ENCODE data around the gene MAGI2. TPM values are rescaled to one million over a fixed set of nuclear protein-coding genes. Genes with fewer than 3 reads are reported as not detected.

The MAGI2 gene
- total RNA-seq, 1 donor from 2014 or later: 64.2 TPM

DNA sequence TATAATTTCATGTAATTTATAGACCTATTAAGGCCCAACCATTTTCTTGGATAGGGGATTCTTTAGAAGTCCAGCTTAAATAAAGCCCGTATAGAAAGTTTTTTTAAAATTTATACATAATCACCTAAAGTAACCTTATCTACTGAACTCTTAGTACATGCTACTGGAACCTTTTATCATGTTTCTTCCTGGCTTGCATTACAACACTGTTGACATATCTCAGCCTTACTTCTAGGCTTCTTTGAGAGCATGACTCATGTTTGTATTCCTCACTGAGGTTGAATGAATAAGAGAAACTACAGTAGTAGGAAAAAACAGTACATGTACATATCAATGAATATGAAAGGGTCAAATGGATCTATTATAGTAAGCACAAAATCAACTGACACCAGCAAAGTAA lies 8.2 kb upstream of the MAGI2 start:
- TF ChIP-seq, protein P1, sequence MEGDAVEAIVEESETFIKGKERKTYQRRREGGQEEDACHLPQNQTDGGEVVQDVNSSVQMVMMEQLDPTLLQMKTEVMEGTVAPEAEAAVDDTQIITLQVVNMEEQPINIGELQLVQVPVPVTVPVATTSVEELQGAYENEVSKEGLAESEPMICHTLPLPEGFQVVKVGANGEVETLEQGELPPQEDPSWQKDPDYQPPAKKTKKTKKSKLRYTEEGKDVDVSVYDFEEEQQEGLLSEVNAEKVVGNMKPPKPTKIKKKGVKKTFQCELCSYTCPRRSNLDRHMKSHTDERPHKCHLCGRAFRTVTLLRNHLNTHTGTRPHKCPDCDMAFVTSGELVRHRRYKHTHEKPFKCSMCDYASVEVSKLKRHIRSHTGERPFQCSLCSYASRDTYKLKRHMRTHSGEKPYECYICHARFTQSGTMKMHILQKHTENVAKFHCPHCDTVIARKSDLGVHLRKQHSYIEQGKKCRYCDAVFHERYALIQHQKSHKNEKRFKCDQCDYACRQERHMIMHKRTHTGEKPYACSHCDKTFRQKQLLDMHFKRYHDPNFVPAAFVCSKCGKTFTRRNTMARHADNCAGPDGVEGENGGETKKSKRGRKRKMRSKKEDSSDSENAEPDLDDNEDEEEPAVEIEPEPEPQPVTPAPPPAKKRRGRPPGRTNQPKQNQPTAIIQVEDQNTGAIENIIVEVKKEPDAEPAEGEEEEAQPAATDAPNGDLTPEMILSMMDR (IDR thresholded peaks at IDR 0.05; ENCODE audit: partially characterized antibody, unreplicated experiment): no peak
- Mint-ChIP-seq H3K27ac (ENCODE audit: unreplicated experiment) (no peak overlapping the region), H3K4me3 (ENCODE audit: unreplicated experiment) (no peak overlapping the region), H3K4me1 (ENCODE audit: low read depth, unreplicated experiment) (no peaks in the 10 kb centered on the region), H3K36me3 (ENCODE audit: unreplicated experiment) (no peaks in the 10 kb centered on the region), H3K9me3 (ENCODE audit: unreplicated experiment) (no peaks in the 10 kb centered on the region), H3K27me3 (ENCODE audit: unreplicated experiment) (no peaks in the 10 kb centered on the region)
- no peak for DNase-seq

DNA sequence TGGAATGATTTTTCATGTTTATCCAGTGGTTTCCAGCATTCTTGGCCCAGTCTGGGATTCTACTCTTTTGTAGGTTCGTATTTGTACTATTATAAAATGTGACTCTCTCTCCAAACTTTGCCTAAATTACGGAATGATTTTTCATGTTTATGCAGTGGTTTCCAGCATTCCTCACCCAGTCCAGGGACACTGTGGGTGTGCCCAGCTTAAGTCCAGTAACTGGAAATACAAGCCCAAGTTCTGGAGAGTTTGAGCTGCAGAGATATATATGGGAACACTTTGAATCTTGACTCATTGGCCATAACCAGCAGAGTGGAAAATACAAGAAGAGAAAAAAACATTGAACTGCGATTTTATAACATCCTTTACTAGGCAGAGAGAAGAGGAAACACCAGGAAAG lies 5.9 kb upstream of the MAGI2 start:
- H3K36me3 Mint-ChIP-seq (ENCODE audit: unreplicated experiment): no peaks in the 10 kb centered on the region
- H3K9me3 Mint-ChIP-seq (ENCODE audit: unreplicated experiment): no peaks in the 10 kb centered on the region
- H3K27ac Mint-ChIP-seq (ENCODE audit: unreplicated experiment): no peak overlapping the region
- peaks cover 7% of the 10 kb centered on the region for H3K27me3 Mint-ChIP-seq (ENCODE audit: unreplicated experiment)
- TF ChIP-seq, protein P1 (IDR thresholded peaks at IDR 0.05; ENCODE audit: partially characterized antibody, unreplicated experiment): no peak
- no peak overlapping the region for H3K4me3 Mint-ChIP-seq (ENCODE audit: unreplicated experiment)
- H3K4me1 Mint-ChIP-seq (ENCODE audit: low read depth, unreplicated experiment): no peaks in the 10 kb centered on the region
- DNase-seq: no peak

DNA sequence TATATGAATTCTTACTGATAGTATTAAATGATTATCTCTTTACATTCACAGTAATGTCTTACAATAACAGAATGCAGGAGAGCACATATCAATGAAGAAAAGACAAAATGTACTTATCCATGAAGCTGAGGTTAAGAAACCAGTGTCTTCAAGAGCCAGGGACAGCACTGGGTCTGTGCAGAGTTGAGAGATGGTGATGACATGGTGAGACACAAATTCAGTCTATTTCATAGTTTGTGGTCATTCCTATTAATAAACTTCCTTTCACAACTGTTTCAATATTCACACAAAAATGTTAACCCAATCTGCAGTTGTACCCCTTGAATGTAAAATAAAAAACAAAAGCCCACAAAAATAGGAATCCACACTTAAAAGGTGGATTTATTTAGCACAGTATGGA lies 5.3 kb upstream of the MAGI2 start:
- H3K9me3 Mint-ChIP-seq (ENCODE audit: unreplicated experiment): no peaks in the 10 kb centered on the region
- TF ChIP-seq, protein P1 (IDR thresholded peaks at IDR 0.05; ENCODE audit: partially characterized antibody, unreplicated experiment): no peak
- H3K27me3 Mint-ChIP-seq (ENCODE audit: unreplicated experiment): peaks cover 9% of the 10 kb centered on the region

DNA sequence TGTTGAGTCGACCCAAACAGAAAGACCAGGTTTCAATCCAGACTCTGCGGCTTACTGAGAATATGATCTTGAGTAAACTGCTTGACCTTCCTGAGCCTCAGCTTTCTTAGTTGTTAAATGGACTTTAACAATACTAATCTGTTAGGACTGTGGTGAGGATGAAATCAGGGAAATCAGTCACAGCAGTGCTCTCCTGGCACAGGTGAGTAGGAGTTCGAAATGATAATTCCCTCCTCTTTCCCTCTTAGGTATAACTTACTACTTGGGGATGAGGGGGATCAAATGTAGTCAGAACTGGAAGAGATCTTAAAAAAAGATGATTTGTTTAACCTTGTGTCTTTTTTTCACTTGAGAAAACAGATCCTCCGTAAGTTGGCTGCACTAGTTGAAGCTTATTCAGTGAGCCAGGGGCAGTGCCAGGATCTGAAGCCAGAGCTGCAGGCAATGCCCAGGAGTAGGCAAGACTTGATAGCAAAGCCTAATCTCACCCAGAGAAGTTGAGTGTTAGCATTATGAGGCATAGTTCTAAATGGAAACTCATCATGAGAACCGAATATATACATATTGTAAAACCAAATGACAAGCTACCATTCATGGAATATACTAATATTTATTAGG lies 1.8 kb upstream of the MAGI2 start:
- Mint-ChIP-seq H3K4me3 (ENCODE audit: unreplicated experiment) (no peak overlapping the region), H3K36me3 (ENCODE audit: unreplicated experiment) (no peaks in the 10 kb centered on the region), H3K27me3 (ENCODE audit: unreplicated experiment) (peaks cover 25% of the 10 kb centered on the region), H3K4me1 (ENCODE audit: low read depth, unreplicated experiment) (peaks cover 4% of the 10 kb centered on the region), H3K27ac (ENCODE audit: unreplicated experiment) (no peak overlapping the region), H3K9me3 (ENCODE audit: unreplicated experiment) (peaks cover 3% of the 10 kb centered on the region)
- no peak for DNase-seq
- TF ChIP-seq, protein P1 (IDR thresholded peaks at IDR 0.05; ENCODE audit: partially characterized antibody, unreplicated experiment): no peak

More for the DNA sequence above, 5.3 kb upstream of the MAGI2 start:
- no peaks in the 10 kb centered on the region for H3K36me3 Mint-ChIP-seq (ENCODE audit: unreplicated experiment)
- H3K4me1 Mint-ChIP-seq (ENCODE audit: low read depth, unreplicated experiment): no peaks in the 10 kb centered on the region
- H3K27ac Mint-ChIP-seq (ENCODE audit: unreplicated experiment): no peak overlapping the region
- DNase-seq: no peak
- no peak overlapping the region for H3K4me3 Mint-ChIP-seq (ENCODE audit: unreplicated experiment)

DNA sequence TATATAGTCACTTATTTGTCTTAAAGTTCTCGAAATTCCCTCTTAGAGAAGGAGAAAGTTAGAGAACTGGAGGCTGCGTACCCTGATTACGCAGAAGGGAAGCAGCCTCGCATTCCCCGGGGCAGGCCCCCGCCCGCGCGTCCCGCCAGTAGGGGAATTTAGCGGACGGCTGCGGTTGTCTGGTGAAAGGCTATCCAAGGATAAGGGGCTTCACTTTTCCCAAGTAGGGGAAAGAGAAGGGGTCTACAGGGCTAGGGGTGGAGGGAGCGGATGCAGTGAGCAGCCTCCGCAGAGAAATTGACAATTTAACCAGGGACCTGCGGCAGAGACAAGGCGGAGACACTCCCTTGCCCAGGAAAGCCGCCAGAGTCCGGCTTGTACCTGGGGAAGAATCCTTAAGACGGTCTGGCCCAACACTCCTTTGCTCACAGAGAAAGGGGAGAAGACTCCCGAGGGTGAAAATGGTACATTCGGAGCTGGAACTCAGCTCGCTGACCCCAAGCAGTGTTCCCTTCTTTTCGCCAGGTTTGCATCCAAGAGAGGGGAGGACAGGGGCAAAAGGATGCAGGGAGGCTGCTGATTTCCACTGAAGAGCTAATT lies 994 bp upstream of the MAGI2 start:
- Mint-ChIP-seq H3K27me3 (ENCODE audit: unreplicated experiment) (peaks cover 25% of the 10 kb centered on the region), H3K9me3 (ENCODE audit: unreplicated experiment) (peaks cover 3% of the 10 kb centered on the region), H3K4me1 (ENCODE audit: low read depth, unreplicated experiment) (peaks cover 4% of the 10 kb centered on the region), H3K4me3 (ENCODE audit: unreplicated experiment) (peak overlapping the region; percentile 95), H3K36me3 (ENCODE audit: unreplicated experiment) (no peaks in the 10 kb centered on the region), H3K27ac (ENCODE audit: unreplicated experiment) (no peak overlapping the region)
- peak; percentile 37 for DNase-seq
- TF ChIP-seq, protein P1 (IDR thresholded peaks at IDR 0.05; ENCODE audit: partially characterized antibody, unreplicated experiment): no peak

Data from glutamatergic neuron (in vitro differentiated cells).